GM12878 (cell line): ENCODE results near the gene APLP2. TPM values are rescaled to one million over a fixed set of nuclear protein-coding genes. Genes with fewer than 3 reads are reported as not detected.
A peak's percentile ranks its signal among the peaks of the same experiment; 100 is the strongest.

Source experiments
- ATF7 ChIP-seq: fragments of 450-650 bp; IDR thresholded peaks from 2 replicates; pipeline ENCODE4 v1.6.1; 2016; ENCODE audit warnings: low read depth, mild to moderate bottlenecking
- BACH1 ChIP-seq: fragments of 450-650 bp; IDR thresholded peaks from 2 replicates; pipeline ENCODE4 v1.6.1; 2017; ENCODE audit warnings: mild to moderate bottlenecking, borderline replicate concordance
- CBX5 ChIP-seq: sonication (generic); IDR thresholded peaks from 2 replicates; pipeline ENCODE4 v1.6.1; 2016; ENCODE audit warnings: low read depth, moderate library complexity, mild to moderate bottlenecking, inconsistent platforms
- CREB1 ChIP-seq: IDR thresholded peaks from 2 replicates; pipeline ENCODE4 v1.6.1; 2012; ENCODE audit warnings: low read depth, mild to moderate bottlenecking, inconsistent platforms
- E4F1 ChIP-seq: fragments of 450-650 bp; IDR thresholded peaks from 2 replicates; pipeline ENCODE4 v1.6.1; 2018; ENCODE audit warnings: borderline replicate concordance, mild to moderate bottlenecking; ENCODE audit not compliant: partially characterized antibody
- EP300 ChIP-seq, 2 experiments: fragments of 150-350 bp in 1 of 2; IDR thresholded peaks; 2 replicates each; pipeline ENCODE4 v1.6.1; 2011 to 2012; ENCODE audit warnings: low read depth in 2 of 2, low read length in 2 of 2, borderline replicate concordance in 1 of 2, improper control_type of control experiment in 1 of 2, inconsistent platforms in 1 of 2; ENCODE audit not compliant: control insufficient read depth in 1 of 2
- HDAC2 ChIP-seq: fragments of 200-600 bp; sonication (generic); IDR thresholded peaks from 2 replicates; pipeline ENCODE4 v1.6.1; 2017
- HDAC6 ChIP-seq: fragments of 200-600 bp; sonication (generic); IDR thresholded peaks from one replicate; pipeline ENCODE4 v1.8.0; 2017; ENCODE audit warnings: antibody characterized with exemption; ENCODE audit not compliant: unreplicated experiment
- MEF2B ChIP-seq: fragments of 450-650 bp; IDR thresholded peaks from 2 replicates; pipeline ENCODE4 v1.6.1; 2018; ENCODE audit warnings: mild to moderate bottlenecking, moderate library complexity; ENCODE audit not compliant: partially characterized antibody, poor library complexity, severe bottlenecking
- NFIC ChIP-seq: IDR thresholded peaks from 2 replicates; pipeline ENCODE4 v1.6.1; 2012; ENCODE audit warnings: low read depth, mild to moderate bottlenecking, inconsistent platforms, low read length, moderate library complexity
- NR2F1 ChIP-seq: fragments of 450-650 bp; conservative IDR thresholded peaks from 2 replicates; pipeline ENCODE4 v1.6.1; 2017; ENCODE audit warnings: mild to moderate bottlenecking
- NRF1 ChIP-seq: conservative IDR thresholded peaks from 2 replicates; pipeline ENCODE4 v1.6.1; 2011; ENCODE audit warnings: mild to moderate bottlenecking, low read depth, low read length, improper control_type of control experiment
- PAX8 ChIP-seq: fragments of 450-650 bp; IDR thresholded peaks from 2 replicates; pipeline ENCODE4 v1.6.1; 2017; ENCODE audit warnings: mild to moderate bottlenecking, moderate library complexity
- POLR2A ChIP-seq: IDR thresholded peaks from 2 replicates; pipeline ENCODE4 v1.6.1; 2011; ENCODE audit warnings: low read depth, mild to moderate bottlenecking, low read length
- RAD51 ChIP-seq: fragments of 450-650 bp; IDR thresholded peaks from 2 replicates; pipeline ENCODE4 v1.6.1; 2016; ENCODE audit warnings: moderate library complexity, mild to moderate bottlenecking, inconsistent platforms
- RBBP5 ChIP-seq: fragments of 200-600 bp; sonication (generic); conservative IDR thresholded peaks from 2 replicates; pipeline ENCODE4 v1.6.1; 2016
- SIX5 ChIP-seq: IDR thresholded peaks from 2 replicates; pipeline ENCODE4 v1.6.1; 2011; ENCODE audit warnings: mild to moderate bottlenecking, low read depth, low read length, moderate library complexity; ENCODE audit not compliant: severe bottlenecking
- SMARCA5 ChIP-seq: fragments of 450-650 bp; IDR thresholded peaks from 2 replicates; pipeline ENCODE4 v1.6.1; 2017; ENCODE audit warnings: mild to moderate bottlenecking
- SMC3 ChIP-seq: IDR thresholded peaks from 2 replicates; pipeline ENCODE4 v1.6.1; 2011; ENCODE audit warnings: low read length, improper control_type of control experiment, borderline replicate concordance
- SP1 ChIP-seq: IDR thresholded peaks from one replicate; pipeline ENCODE4 v1.6.1; 2011; ENCODE audit warnings: low read depth, low read length
- SRF ChIP-seq, 2 experiments: IDR thresholded peaks; 2 replicates each; pipeline ENCODE4 v1.6.1; 2011; ENCODE audit warnings: low read depth in 2 of 2, low read length in 2 of 2, mild to moderate bottlenecking in 1 of 2, moderate library complexity in 1 of 2
- TCF3 ChIP-seq: IDR thresholded peaks from 2 replicates; pipeline ENCODE4 v1.6.1; 2012; ENCODE audit warnings: low read depth, mild to moderate bottlenecking, low read length, borderline replicate concordance; ENCODE audit not compliant: insufficient read depth
- USF2 ChIP-seq: IDR thresholded peaks from 2 replicates; pipeline ENCODE4 v1.6.1; 2011; ENCODE audit warnings: low read depth, low read length, improper control_type of control experiment, borderline replicate concordance
- WRNIP1 ChIP-seq: IDR thresholded peaks from 2 replicates; pipeline ENCODE4 v1.6.1; 2011; ENCODE audit warnings: low read depth, low read length, improper control_type of control experiment, borderline replicate concordance
- YBX1 ChIP-seq: fragments of 450-650 bp; IDR thresholded peaks from 2 replicates; pipeline ENCODE4 v1.6.1; 2016; ENCODE audit warnings: antibody characterized with exemption
- ZBED1 ChIP-seq: IDR thresholded peaks from 2 replicates; pipeline ENCODE4 v1.6.1; 2016; ENCODE audit warnings: borderline replicate concordance
- ZNF274 ChIP-seq: IDR thresholded peaks from one replicate; pipeline ENCODE4 v1.8.0; 2011; ENCODE audit not compliant: insufficient read length, insufficient read depth
- ZNF592 ChIP-seq: fragments of 450-650 bp; IDR thresholded peaks from 2 replicates; pipeline ENCODE4 v1.6.1; 2017; ENCODE audit warnings: mild to moderate bottlenecking, moderate library complexity
- polyA plus RNA-seq, 11 experiments: library from polyadenylated mRNA; depleted of rRNA in 4 of 11; unstranded in 6 of 11; stranded (reverse) in 5 of 11; fragments of >200 nt; fragmentation: Nextera tagmentation in 4 of 11; fragmentation: Illumina TruSeq in 1 of 11; extraction: Ambion mirVana in 4 of 11; extraction: Trizol in 1 of 11; gene quantifications; 1 replicate in 1 of 11; 2 replicates in 10 of 11; pipeline versions ENCODE4 v1.2.1 to v1.2.3, GENCODE V29; 2011 to 2016; ENCODE audit warnings: inconsistent platforms in 2 of 11, missing spikeins in 2 of 11, low read depth in 1 of 11
- total RNA-seq, 4 experiments: library from RNA; depleted of rRNA in 3 of 4; stranded (reverse); fragments of >200 nt in 3 of 4; fragmentation: Illumina TruSeq in 1 of 4; extraction: Trizol in 1 of 4; gene quantifications; 2 replicates each; pipeline versions ENCODE4 v1.2.1 to v1.2.3, GENCODE V29; 2013 to 2021

Gene APLP2
- total and polyA plus RNA-seq, 10 of the 15 experiments (the other 5 are each of a cell fraction or from before 2014, with no cell fraction given) = 2.3 to 38.8 (median 21.3) TPM

GRCh38 chr11:130151196-130151595 is 81.5 kb downstream of the APLP2 start (continued):
- no peak for TF ChIP-seq USF2
- no peak for TF ChIP-seq SMC3
- TF ChIP-seq HDAC2 = no peak
- TF ChIP-seq CREB1 = no peak
- no peak for TF ChIP-seq RBBP5
- no peak for TF ChIP-seq BACH1
- no peak for TF ChIP-seq SRF (IDR thresholded peaks at IDR 0.05; ENCODE audit: low read depth in 2 of 2, low read length in 2 of 2)
- no peak for TF ChIP-seq SP1
- TF ChIP-seq MEF2B = peak; percentile 17
- no peak for TF ChIP-seq SMARCA5
- TF ChIP-seq HDAC6 = no peak
- TF ChIP-seq RAD51 = no peak
- no peak for TF ChIP-seq PAX8
- TF ChIP-seq POLR2A = no peak
- TF ChIP-seq ZNF274 = no peak
- no peak for TF ChIP-seq CBX5
- no peak for TF ChIP-seq ZNF592
- no peak for TF ChIP-seq ZBED1
- TF ChIP-seq NR2F1 = no peak
- no peak for TF ChIP-seq YBX1
- TF ChIP-seq EP300 (IDR thresholded peaks at IDR 0.05; ENCODE audit: borderline replicate concordance in 1 of 2, control insufficient read depth in 1 of 2, low read depth in 2 of 2, low read length in 2 of 2) = peak in 1 of 2 experiments; percentile 20; a peak in 2 of 4 replicates
- TF ChIP-seq NFIC = peak; percentile 51
- no peak for TF ChIP-seq ATF7
- TF ChIP-seq NRF1 = no peak
- TF ChIP-seq E4F1 = no peak
- TF ChIP-seq TCF3 = no peak
- TF ChIP-seq WRNIP1 = no peak
- TF ChIP-seq SIX5 = no peak
